ENCODE results near the gene SYNGR3. TPM values are rescaled to one million over a fixed set of nuclear protein-coding genes. Genes with fewer than 3 reads are reported as not detected.

Gene SYNGR3
- polyA plus RNA-seq, 1 donor from 2014 or later = 4.9 TPM

DNA sequence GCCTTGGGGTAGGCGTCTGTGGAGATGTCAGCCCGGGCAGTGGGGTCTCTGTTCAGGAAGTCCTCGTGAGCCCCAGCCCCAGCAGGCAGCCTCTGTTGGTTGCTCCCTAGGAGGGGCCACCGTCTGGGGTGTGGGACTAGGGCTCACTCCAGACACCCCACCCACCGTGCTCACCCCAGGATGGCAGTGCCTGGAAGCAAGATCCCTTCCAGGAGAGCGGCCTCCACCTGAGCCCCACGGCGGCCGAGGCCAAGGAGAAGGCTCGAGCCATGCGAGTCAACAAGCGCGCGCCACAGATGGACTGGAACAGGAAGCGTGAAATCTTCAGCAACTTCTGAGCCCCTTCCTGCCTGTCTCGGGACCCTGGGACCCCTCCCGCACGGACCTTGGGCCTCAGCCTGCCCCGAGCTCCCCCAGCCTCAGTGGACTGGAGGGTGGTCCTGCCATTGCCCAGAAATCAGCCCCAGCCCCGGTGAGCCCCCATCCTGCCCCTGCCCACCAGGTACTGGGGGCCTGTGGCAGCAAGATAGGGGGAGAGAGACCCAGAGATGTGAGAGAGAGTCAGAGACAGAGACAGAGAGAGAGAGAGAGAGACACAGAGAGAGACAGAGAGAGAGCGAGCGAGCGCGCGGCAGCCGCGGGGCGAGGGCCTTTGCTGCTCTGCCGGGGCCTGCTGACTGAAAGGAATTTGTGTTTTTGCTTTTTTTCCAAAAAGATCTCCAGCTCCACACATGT lies 48.0 kb downstream of the SYNGR3 start:
- Mint-ChIP-seq H3K36me3 (no peaks in the 10 kb centered on the region), H3K27me3 (peaks cover 2% of the 10 kb centered on the region), H3K4me1 (no peaks in the 10 kb centered on the region), H3K9me3 (no peaks in the 10 kb centered on the region), H3K27ac (no peak overlapping the region), H3K4me3 (no peak overlapping the region)

DNA sequence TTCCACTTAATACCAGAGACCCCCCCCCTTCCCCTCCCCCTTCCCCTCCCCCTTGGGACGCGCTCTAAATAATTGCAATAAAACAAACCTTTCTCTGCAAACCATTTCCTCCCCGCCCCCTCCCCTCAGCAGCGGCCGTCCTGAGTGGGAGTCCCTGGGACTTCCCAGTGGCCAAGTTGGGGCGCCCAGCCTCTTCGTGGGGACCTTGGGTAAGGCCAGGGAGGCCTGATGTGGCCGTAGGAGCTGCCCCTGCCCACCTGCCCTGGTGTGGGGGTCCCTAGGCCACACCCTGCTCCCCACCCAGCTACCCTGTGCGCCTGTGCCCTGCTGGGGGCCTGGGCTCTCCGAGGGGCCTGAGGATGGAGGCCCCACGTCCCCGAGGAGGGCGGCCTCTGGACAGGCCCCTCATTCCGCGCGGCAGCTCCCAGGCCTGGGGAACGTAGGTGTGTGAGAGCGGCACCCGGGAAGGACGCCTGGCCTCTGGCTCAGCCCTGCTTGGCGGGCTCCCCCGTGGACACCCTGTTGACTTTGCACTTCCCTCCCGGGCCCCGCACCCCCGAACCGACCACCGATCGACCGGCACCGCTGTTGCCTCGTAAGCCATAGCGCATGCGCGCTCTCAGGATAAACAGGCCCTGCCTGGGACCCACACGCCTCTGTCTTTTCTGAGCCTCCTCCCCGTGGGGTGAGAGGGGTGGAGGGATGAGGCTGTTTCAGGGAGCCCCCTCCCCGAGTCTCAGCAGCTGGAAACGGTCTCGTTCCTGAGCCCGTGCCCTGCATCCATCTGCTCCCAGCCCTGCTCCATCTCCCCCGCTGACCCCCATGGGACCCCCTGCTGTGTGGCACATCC lies 48.8 kb downstream of the SYNGR3 start:
- Mint-ChIP-seq H3K36me3 (no peaks in the 10 kb centered on the region), H3K4me3 (no peak overlapping the region), H3K27me3 (peaks cover 2% of the 10 kb centered on the region), H3K27ac (no peak overlapping the region), H3K9me3 (no peaks in the 10 kb centered on the region), H3K4me1 (no peaks in the 10 kb centered on the region)

DNA sequence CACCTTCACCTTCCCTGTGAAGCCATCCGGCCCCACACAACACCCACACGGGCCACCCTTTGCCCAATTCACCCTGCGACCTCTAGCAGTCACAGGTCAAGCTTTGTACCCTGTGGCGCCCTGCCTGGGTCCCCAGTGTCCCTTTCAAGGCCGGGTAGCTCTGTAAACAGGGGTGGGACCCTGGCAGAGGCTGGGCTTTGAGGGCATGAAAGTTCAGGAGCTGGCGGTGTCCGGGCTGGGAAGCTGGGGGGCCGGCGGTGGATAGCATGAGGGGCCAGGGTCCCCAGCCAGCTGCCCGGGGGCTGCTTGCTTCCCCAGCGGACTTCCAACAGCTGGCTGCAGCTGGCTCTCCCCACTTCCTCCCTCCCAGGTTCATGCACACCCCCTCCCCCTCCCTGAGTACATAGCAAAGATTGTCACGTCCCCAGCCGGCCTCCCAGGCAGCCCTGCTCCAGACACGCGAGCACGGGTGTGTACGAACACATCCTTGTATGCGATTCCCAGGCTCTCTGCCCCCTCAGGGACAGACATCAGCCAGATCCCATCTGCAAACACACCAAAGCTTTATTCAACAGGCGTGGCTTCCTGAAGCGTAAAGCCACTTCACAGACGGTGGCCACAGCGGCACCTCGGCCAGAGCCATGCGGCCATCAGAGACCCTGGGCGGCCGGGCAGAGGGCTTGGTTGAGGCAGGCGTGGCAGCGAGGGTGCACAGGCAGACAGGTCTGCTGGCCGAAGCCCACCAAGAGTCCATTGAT lies 49.7 kb downstream of the SYNGR3 start:
- Mint-ChIP-seq H3K36me3 (no peaks in the 10 kb centered on the region), H3K27ac (no peak overlapping the region), H3K27me3 (peaks cover 2% of the 10 kb centered on the region), H3K4me3 (no peak overlapping the region), H3K9me3 (no peaks in the 10 kb centered on the region), H3K4me1 (no peaks in the 10 kb centered on the region)

- Mint-ChIP-seq H3K27ac (no peak overlapping the region), H3K4me1 (no peaks in the 10 kb centered on the region), H3K36me3 (no peaks in the 10 kb centered on the region), H3K27me3 (no peaks in the 10 kb centered on the region), H3K9me3 (no peaks in the 10 kb centered on the region), H3K4me3 (no peak overlapping the region)
These were observed 50.4 kb downstream of the SYNGR3 start for GRCh38 chr16:2040041-2040786.

GRCh38 chr16:2040787-2041522 lies 51.2 kb downstream of the SYNGR3 start:
- H3K9me3 Mint-ChIP-seq = no peaks in the 10 kb centered on the region
- H3K27ac Mint-ChIP-seq = no peak overlapping the region
- no peaks in the 10 kb centered on the region for H3K36me3 Mint-ChIP-seq
- H3K27me3 Mint-ChIP-seq = no peaks in the 10 kb centered on the region
- no peaks in the 10 kb centered on the region for H3K4me1 Mint-ChIP-seq
- no peak overlapping the region for H3K4me3 Mint-ChIP-seq

- Mint-ChIP-seq H3K36me3 (peaks cover 2% of the 10 kb centered on the region), H3K27ac (no peak overlapping the region), H3K4me1 (peaks cover 4 to 6% (median 6%) of the 10 kb centered on the region in 3 donors), H3K9me3 (no peaks in the 10 kb centered on the region), H3K4me3 (no peak overlapping the region), H3K27me3 (no peaks in the 10 kb centered on the region)
These were observed 52.6 kb downstream of the SYNGR3 start for GRCh38 chr16:2042171-2042985.

DNA sequence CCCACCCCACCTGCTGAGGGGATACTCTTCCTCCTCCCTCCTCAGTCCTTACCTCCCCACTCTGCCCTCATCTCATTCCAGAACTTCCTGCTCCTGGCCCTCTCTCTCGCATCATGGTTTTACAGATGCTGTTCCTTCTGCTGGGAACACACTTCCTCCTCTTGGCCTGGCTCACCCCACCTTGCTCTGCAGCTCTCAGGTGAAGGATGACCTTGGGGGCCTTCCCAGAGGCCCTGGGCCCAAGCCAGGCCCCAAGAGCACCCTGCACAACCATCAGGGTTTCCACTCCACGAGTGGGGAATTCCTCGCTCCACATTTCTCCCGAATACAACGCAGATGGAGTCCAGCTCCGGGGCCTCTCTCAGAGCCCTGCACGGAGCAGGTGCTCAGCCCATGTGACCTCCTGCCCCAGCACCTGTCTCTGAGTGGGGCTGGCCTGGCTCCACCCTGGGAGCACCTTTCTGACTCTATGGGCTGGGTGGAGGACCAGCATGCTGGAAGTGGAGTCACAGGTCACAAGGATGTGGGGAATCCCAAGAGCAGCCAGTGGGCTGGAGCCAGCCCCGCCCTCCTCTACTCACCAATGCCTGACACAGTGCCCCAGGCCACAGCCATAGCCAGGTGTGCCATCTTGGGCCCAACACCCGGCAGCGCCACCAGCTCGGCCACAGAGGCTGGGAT lies 53.4 kb downstream of the SYNGR3 start:
- H3K9me3 Mint-ChIP-seq = no peaks in the 10 kb centered on the region
- H3K4me1 Mint-ChIP-seq = peaks cover 4 to 6% (median 6%) of the 10 kb centered on the region in 3 donors
- H3K36me3 Mint-ChIP-seq = peaks cover 2% of the 10 kb centered on the region
- peak overlapping the region in 1 of 3 donors; percentile 73 for H3K27ac Mint-ChIP-seq
- H3K4me3 Mint-ChIP-seq = no peak overlapping the region
- no peaks in the 10 kb centered on the region for H3K27me3 Mint-ChIP-seq

Other genes with a start within 250 kb of the SYNGR3 start
- 66.1 TPM for gene NME3, start 218.4 kb upstream of the SYNGR3 start, polyA plus RNA-seq
- 1.5 TPM for gene EME2, start 217.2 kb upstream of the SYNGR3 start, polyA plus RNA-seq
- 156 TPM for gene MRPS34, start 216.8 kb upstream of the SYNGR3 start, polyA plus RNA-seq
- 55.2 TPM for gene SPSB3, start 207.4 kb upstream of the SYNGR3 start, polyA plus RNA-seq
- 76.9 TPM for gene NUBP2, start 207.0 kb upstream of the SYNGR3 start, polyA plus RNA-seq
- gene IGFALS, start 196.3 kb upstream of the SYNGR3 start, polyA plus RNA-seq = not detected
- 31.6 TPM for gene HAGH, start 163.1 kb upstream of the SYNGR3 start, polyA plus RNA-seq
- gene FAHD1, start 162.8 kb upstream of the SYNGR3 start, polyA plus RNA-seq = 19.0 TPM
- not detected for gene MEIOB, start 117.8 kb upstream of the SYNGR3 start, polyA plus RNA-seq
- not detected for gene HS3ST6, start 71.6 kb upstream of the SYNGR3 start, polyA plus RNA-seq
- 17.2 TPM for gene MSRB1, start 46.8 kb upstream of the SYNGR3 start, polyA plus RNA-seq
- gene RPL3L, start 35.3 kb upstream of the SYNGR3 start, polyA plus RNA-seq = not detected
- gene NDUFB10, start 30.4 kb upstream of the SYNGR3 start, polyA plus RNA-seq = 204 TPM
- gene RPS2, start 25.1 kb upstream of the SYNGR3 start, polyA plus RNA-seq = 6,339 TPM
- not detected for gene RNF151, start 23.1 kb upstream of the SYNGR3 start, polyA plus RNA-seq
- gene TBL3, start 17.9 kb upstream of the SYNGR3 start, polyA plus RNA-seq = 52.0 TPM
- gene NOXO1, start 8.5 kb upstream of the SYNGR3 start, polyA plus RNA-seq = not detected
- 39.0 TPM for gene GFER, start 5.8 kb upstream of the SYNGR3 start, polyA plus RNA-seq
- gene ZNF598, start 19.9 kb downstream of the SYNGR3 start, polyA plus RNA-seq = 11.0 TPM
- gene NPW, start 29.8 kb downstream of the SYNGR3 start, polyA plus RNA-seq = not detected
- not detected for gene NHERF2, start 36.9 kb downstream of the SYNGR3 start, polyA plus RNA-seq
- gene NTHL1, start 57.9 kb downstream of the SYNGR3 start, polyA plus RNA-seq = 35.2 TPM
- 30.3 TPM for gene TSC2, start 58.0 kb downstream of the SYNGR3 start, polyA plus RNA-seq
- gene PKD1, start 145.9 kb downstream of the SYNGR3 start, polyA plus RNA-seq = 7.4 TPM
- gene RAB26, start 158.7 kb downstream of the SYNGR3 start, polyA plus RNA-seq = 0.41 TPM
- gene TRAF7, start 165.8 kb downstream of the SYNGR3 start, polyA plus RNA-seq = 7.0 TPM
- gene CASKIN1, start 206.6 kb downstream of the SYNGR3 start, polyA plus RNA-seq = not detected
- gene MLST8, start 215.5 kb downstream of the SYNGR3 start, polyA plus RNA-seq = 44.1 TPM
- 0.35 TPM for gene BRICD5, start 220.9 kb downstream of the SYNGR3 start, polyA plus RNA-seq
- gene PGP, start 224.9 kb downstream of the SYNGR3 start, polyA plus RNA-seq = 6.4 TPM
- 23.2 TPM for gene E4F1, start 233.6 kb downstream of the SYNGR3 start, polyA plus RNA-seq
- not detected for gene DNASE1L2, start 246.5 kb downstream of the SYNGR3 start, polyA plus RNA-seq